ENCODE results near the gene SEM1. TPM values are rescaled to one million over a fixed set of nuclear protein-coding genes. Genes with fewer than 3 reads are reported as not detected.

Gene SEM1
- total and polyA plus RNA-seq, 2 of the 4 experiments (the other 2 are of a cell fraction), result 17.2 to 38.0 TPM

DNA sequence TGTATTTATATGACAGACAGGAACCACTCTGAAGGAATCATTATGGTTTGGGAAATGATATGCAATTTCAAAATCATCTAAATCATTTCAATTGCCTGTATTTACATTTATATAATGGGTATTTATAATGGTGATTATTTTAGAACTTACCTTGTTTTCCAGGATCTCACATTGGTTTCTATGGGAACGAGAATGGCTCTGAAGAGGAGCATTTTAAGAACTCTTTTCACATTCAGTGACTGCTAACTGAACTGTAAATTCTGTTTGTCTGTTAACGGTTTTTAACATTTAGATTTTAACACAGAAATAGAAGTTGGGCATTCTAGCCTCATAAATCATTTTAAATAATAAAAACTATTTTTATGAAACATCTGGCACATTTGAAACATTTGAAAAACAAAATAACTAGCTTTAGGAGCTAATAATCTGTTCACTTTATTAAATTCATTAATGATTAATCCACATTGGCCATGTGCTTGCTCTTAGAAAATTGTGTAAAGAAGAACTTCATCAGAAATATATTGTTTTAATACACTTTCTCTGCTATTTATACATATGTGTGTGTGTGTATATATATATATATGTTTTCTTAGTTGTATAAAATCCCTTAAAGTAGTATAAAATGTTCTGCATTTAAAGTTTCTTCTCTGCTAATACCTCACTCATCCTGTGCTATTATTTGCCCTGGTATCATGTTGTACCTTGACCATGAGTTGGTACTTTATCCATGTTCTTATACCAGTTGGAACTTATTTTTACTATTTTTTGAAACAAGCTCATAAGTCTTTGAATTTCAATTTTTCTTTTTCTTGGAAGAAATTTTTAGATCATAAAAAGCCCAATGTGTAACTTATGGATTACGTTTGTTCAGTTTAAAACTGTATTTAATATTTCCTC is 8.7 kb upstream of the SEM1 start:
- no peak overlapping the region for H2AFZ ChIP-seq (replicated peaks; ENCODE audit: low read length, poor library complexity)
- H4K8ac ChIP-seq (ENCODE audit: low read depth in 2 of 2, low read length in 2 of 2), result no peak overlapping the region
- H3K79me1 ChIP-seq (ENCODE audit: low read depth in 1 of 2, low read length in 2 of 2), result no peaks in the 10 kb centered on the region
- H2AK5ac ChIP-seq (ENCODE audit: low read depth, low read length), result no peak overlapping the region
- in situ Hi-C loops (cut with MboI; ENCODE audit: low sequenced_read_pairs), result no loop called here
- no peak overlapping the region for H2AK9ac ChIP-seq (replicated peaks; ENCODE audit: low read depth, low read length, poor library complexity)
- no peaks in the 10 kb centered on the region for H3K9me1 ChIP-seq (ENCODE audit: insufficient read depth, low read length)
- H3K4me3 ChIP-seq (ENCODE audit: insufficient read depth, low read depth, low read length), result no peak overlapping the region
- no peak overlapping the region for H3K4ac ChIP-seq (ENCODE audit: low read depth, low read length)
- ATAC-seq (ENCODE audit: low read depth), result no peak
- H3K4me2 ChIP-seq (ENCODE audit: low read depth, low read length), result no peak overlapping the region
- H3K27ac ChIP-seq (ENCODE audit: insufficient read depth, low read length), result no peak overlapping the region
- H4K91ac ChIP-seq (ENCODE audit: insufficient read depth, low read depth, low read length), result no peak overlapping the region
- H2BK20ac ChIP-seq (ENCODE audit: low read depth, low read length), result no peak overlapping the region
- ChIA-PET POLR2A (ENCODE audit: unreplicated experiment) (no interaction called here), CTCF (no interaction called here)
- H3K9ac ChIP-seq (ENCODE audit: low read depth, low read length), result no peak overlapping the region
- H4K5ac ChIP-seq (ENCODE audit: low read depth, low read length), result no peak overlapping the region
- H2BK15ac ChIP-seq (ENCODE audit: low read depth, low read length), result no peak overlapping the region
- H4K20me1 ChIP-seq (ENCODE audit: insufficient read depth, low read length), result no peaks in the 10 kb centered on the region
- H3K27me3 ChIP-seq (ENCODE audit: control insufficient read depth, insufficient read depth, low read length), result no peaks in the 10 kb centered on the region
- no peak overlapping the region for H3K23ac ChIP-seq (ENCODE audit: low read depth, low read length)
- H2BK5ac ChIP-seq (ENCODE audit: low read depth, low read length, poor library complexity, severe bottlenecking), result no peak overlapping the region
- no peak overlapping the region for H2BK120ac ChIP-seq (ENCODE audit: low read depth, low read length)
- dilution Hi-C loops (cut with HindIII; ENCODE audit: low sequenced_read_pairs, unreplicated experiment), result no loop called here
- DNase-seq, result no peak
- intact Hi-C loops (cut with micrococcal nuclease), result no loop called here
- no peak overlapping the region for H3K18ac ChIP-seq (ENCODE audit: low read depth, low read length)
- no CpG with 5 or more reads among the region's 3 CpGs for WGBS, 2 experiments (ENCODE audit: extremely low coverage in 2 of 2, insufficient read length in 1 of 2)
- H3K14ac ChIP-seq (replicated peaks; ENCODE audit: low read depth, low read length), result no peak overlapping the region
- BruUV-seq (replicated peaks), result no TSS peak
- H3K36me3 ChIP-seq (ENCODE audit: control insufficient read depth, insufficient read depth, low read length), result no peaks in the 10 kb centered on the region
- H3K56ac ChIP-seq (ENCODE audit: extremely low read depth, insufficient read depth, low read length), result no peak overlapping the region
- no peaks in the 10 kb centered on the region for H3K4me1 ChIP-seq (ENCODE audit: control insufficient read depth, insufficient read depth, low read length)
- H3K9me3 ChIP-seq (ENCODE audit: control insufficient read depth, insufficient read depth, low read length), result no peaks in the 10 kb centered on the region
- TF ChIP-seq, protein P1, sequence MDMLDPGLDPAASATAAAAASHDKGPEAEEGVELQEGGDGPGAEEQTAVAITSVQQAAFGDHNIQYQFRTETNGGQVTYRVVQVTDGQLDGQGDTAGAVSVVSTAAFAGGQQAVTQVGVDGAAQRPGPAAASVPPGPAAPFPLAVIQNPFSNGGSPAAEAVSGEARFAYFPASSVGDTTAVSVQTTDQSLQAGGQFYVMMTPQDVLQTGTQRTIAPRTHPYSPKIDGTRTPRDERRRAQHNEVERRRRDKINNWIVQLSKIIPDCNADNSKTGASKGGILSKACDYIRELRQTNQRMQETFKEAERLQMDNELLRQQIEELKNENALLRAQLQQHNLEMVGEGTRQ (IDR thresholded peaks at IDR 0.05; ENCODE audit: low read depth, low read length), result no peak
- TF ChIP-seq CEBPB (IDR thresholded peaks at IDR 0.05; ENCODE audit: low read depth, low read length) (no peak), RCOR1 (IDR thresholded peaks at IDR 0.05; ENCODE audit: insufficient replicate concordance, low read length) (no peak), BHLHE40 (IDR thresholded peaks at IDR 0.05; ENCODE audit: low read depth, low read length) (no peak), MXI1 (IDR thresholded peaks at IDR 0.05; ENCODE audit: borderline replicate concordance, low read depth, low read length) (no peak), FOS (IDR thresholded peaks at IDR 0.05; ENCODE audit: low read depth, low read length) (no peak), POLR2A (IDR thresholded peaks at IDR 0.05; ENCODE audit: low read depth, low read length) (no peak), MAFK (IDR thresholded peaks at IDR 0.05; ENCODE audit: low read depth, low read length) (no peak), CHD1 (IDR thresholded peaks at IDR 0.05; ENCODE audit: low read depth, low read length) (no peak), SMC3 (IDR thresholded peaks at IDR 0.05; ENCODE audit: low read depth, low read length) (no peak), NFE2L2 (IDR thresholded peaks at IDR 0.05; ENCODE audit: low read depth, low read length) (no peak), MAZ (IDR thresholded peaks at IDR 0.05; ENCODE audit: borderline replicate concordance, low read depth, low read length) (no peak), RAD21 (IDR thresholded peaks at IDR 0.05; ENCODE audit: low read length) (no peak)
- TF ChIP-seq, protein P2, sequence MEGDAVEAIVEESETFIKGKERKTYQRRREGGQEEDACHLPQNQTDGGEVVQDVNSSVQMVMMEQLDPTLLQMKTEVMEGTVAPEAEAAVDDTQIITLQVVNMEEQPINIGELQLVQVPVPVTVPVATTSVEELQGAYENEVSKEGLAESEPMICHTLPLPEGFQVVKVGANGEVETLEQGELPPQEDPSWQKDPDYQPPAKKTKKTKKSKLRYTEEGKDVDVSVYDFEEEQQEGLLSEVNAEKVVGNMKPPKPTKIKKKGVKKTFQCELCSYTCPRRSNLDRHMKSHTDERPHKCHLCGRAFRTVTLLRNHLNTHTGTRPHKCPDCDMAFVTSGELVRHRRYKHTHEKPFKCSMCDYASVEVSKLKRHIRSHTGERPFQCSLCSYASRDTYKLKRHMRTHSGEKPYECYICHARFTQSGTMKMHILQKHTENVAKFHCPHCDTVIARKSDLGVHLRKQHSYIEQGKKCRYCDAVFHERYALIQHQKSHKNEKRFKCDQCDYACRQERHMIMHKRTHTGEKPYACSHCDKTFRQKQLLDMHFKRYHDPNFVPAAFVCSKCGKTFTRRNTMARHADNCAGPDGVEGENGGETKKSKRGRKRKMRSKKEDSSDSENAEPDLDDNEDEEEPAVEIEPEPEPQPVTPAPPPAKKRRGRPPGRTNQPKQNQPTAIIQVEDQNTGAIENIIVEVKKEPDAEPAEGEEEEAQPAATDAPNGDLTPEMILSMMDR (conservative IDR thresholded peaks at IDR 0.05; ENCODE audit: low read depth, low read length), result no peak
- TF ChIP-seq, protein P3, sequence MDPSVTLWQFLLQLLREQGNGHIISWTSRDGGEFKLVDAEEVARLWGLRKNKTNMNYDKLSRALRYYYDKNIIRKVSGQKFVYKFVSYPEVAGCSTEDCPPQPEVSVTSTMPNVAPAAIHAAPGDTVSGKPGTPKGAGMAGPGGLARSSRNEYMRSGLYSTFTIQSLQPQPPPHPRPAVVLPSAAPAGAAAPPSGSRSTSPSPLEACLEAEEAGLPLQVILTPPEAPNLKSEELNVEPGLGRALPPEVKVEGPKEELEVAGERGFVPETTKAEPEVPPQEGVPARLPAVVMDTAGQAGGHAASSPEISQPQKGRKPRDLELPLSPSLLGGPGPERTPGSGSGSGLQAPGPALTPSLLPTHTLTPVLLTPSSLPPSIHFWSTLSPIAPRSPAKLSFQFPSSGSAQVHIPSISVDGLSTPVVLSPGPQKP (IDR thresholded peaks at IDR 0.05; ENCODE audit: borderline replicate concordance, low read depth, low read length), result no peak
